Measurements from ENCODE around the gene UNC5B.

DNA sequence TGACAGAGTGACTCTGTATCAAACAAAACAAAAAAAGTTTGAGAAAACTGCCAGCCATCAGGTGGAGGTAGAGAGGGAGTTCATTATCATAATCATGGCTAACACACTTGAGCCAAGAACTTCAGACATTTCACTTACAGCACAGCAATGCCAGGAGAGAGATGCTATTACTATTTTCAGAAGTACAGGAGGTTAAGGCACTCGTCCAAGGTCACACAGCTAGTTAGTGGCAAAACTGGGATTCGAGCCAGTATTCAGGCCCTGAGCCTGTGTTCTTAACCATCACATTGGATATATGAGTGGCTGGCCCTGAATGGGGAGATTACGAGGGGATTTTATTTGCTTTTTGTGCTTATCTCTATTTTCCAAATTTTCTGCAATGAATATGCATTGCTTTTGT is 24.8 kb upstream of the UNC5B start:
- TF ChIP-seq, protein P1, sequence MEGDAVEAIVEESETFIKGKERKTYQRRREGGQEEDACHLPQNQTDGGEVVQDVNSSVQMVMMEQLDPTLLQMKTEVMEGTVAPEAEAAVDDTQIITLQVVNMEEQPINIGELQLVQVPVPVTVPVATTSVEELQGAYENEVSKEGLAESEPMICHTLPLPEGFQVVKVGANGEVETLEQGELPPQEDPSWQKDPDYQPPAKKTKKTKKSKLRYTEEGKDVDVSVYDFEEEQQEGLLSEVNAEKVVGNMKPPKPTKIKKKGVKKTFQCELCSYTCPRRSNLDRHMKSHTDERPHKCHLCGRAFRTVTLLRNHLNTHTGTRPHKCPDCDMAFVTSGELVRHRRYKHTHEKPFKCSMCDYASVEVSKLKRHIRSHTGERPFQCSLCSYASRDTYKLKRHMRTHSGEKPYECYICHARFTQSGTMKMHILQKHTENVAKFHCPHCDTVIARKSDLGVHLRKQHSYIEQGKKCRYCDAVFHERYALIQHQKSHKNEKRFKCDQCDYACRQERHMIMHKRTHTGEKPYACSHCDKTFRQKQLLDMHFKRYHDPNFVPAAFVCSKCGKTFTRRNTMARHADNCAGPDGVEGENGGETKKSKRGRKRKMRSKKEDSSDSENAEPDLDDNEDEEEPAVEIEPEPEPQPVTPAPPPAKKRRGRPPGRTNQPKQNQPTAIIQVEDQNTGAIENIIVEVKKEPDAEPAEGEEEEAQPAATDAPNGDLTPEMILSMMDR (IDR thresholded peaks at IDR 0.05 in 2 of 3, conservative IDR thresholded peaks at IDR 0.05 in 1 of 3; ENCODE audit: borderline replicate concordance in 1 of 3, insufficient read depth in 1 of 3, low read depth in 2 of 3, low read length in 2 of 3) = no peak
- no peak for TF ChIP-seq SP1 (IDR thresholded peaks at IDR 0.05; ENCODE audit: low read depth)
- TF ChIP-seq, protein P2, sequence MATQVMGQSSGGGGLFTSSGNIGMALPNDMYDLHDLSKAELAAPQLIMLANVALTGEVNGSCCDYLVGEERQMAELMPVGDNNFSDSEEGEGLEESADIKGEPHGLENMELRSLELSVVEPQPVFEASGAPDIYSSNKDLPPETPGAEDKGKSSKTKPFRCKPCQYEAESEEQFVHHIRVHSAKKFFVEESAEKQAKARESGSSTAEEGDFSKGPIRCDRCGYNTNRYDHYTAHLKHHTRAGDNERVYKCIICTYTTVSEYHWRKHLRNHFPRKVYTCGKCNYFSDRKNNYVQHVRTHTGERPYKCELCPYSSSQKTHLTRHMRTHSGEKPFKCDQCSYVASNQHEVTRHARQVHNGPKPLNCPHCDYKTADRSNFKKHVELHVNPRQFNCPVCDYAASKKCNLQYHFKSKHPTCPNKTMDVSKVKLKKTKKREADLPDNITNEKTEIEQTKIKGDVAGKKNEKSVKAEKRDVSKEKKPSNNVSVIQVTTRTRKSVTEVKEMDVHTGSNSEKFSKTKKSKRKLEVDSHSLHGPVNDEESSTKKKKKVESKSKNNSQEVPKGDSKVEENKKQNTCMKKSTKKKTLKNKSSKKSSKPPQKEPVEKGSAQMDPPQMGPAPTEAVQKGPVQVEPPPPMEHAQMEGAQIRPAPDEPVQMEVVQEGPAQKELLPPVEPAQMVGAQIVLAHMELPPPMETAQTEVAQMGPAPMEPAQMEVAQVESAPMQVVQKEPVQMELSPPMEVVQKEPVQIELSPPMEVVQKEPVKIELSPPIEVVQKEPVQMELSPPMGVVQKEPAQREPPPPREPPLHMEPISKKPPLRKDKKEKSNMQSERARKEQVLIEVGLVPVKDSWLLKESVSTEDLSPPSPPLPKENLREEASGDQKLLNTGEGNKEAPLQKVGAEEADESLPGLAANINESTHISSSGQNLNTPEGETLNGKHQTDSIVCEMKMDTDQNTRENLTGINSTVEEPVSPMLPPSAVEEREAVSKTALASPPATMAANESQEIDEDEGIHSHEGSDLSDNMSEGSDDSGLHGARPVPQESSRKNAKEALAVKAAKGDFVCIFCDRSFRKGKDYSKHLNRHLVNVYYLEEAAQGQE (IDR thresholded peaks at IDR 0.05; ENCODE audit: low read depth) = no peak
- TF ChIP-seq, protein P3, sequence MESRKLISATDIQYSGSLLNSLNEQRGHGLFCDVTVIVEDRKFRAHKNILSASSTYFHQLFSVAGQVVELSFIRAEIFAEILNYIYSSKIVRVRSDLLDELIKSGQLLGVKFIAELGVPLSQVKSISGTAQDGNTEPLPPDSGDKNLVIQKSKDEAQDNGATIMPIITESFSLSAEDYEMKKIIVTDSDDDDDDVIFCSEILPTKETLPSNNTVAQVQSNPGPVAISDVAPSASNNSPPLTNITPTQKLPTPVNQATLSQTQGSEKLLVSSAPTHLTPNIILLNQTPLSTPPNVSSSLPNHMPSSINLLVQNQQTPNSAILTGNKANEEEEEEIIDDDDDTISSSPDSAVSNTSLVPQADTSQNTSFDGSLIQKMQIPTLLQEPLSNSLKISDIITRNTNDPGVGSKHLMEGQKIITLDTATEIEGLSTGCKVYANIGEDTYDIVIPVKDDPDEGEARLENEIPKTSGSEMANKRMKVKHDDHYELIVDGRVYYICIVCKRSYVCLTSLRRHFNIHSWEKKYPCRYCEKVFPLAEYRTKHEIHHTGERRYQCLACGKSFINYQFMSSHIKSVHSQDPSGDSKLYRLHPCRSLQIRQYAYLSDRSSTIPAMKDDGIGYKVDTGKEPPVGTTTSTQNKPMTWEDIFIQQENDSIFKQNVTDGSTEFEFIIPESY (IDR thresholded peaks at IDR 0.05; ENCODE audit: extremely low read depth, insufficient replicate concordance, low read length) = no peak
- TF ChIP-seq POLR2A (IDR thresholded peaks at IDR 0.05; ENCODE audit: borderline replicate concordance, extremely low read depth, insufficient read depth, insufficient read length) = no peak
- TF ChIP-seq, protein P4, sequence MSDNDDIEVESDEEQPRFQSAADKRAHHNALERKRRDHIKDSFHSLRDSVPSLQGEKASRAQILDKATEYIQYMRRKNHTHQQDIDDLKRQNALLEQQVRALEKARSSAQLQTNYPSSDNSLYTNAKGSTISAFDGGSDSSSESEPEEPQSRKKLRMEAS (IDR thresholded peaks at IDR 0.05) = no peak
- TF ChIP-seq YY1 (IDR thresholded peaks at IDR 0.05; ENCODE audit: extremely low read depth, insufficient replicate concordance, low read depth, low read length) = no peak
- no peak for TF ChIP-seq ZFX (IDR thresholded peaks at IDR 0.05)
- no peak for TF ChIP-seq CEBPB (IDR thresholded peaks at IDR 0.05; ENCODE audit: low read depth)
- TF ChIP-seq POLR2AphosphoS5 (IDR thresholded peaks at IDR 0.05; ENCODE audit: low read depth, low read length) = no peak
- no peak for TF ChIP-seq ZNF274 (IDR thresholded peaks at IDR 0.05; ENCODE audit: low read depth, low read length)
- TF ChIP-seq RAD21 (IDR thresholded peaks at IDR 0.05; ENCODE audit: low read depth) = no peak

Data from HCT116 (cell line).